H1 (cell line): ENCODE data around the gene KLHL33. TPM values are rescaled to one million over a fixed set of nuclear protein-coding genes. Genes with fewer than 3 reads are reported as not detected.

Experiments
- CTCF ChIA-PET: fragments of 300-600 bp; sonication (Branson Sonifier 250); formaldehyde crosslinking; loops from one replicate; lab custom pipeline; 2021; ENCODE audit not compliant: partially characterized antibody; lab: Charles Lee
- POLR2A ChIA-PET: fragments of 300-600 bp; sonication (Branson Sonifier 250); formaldehyde crosslinking; loops from one replicate; lab custom pipeline; 2021; ENCODE audit warnings: inconsistent platforms; ENCODE audit not compliant: partially characterized antibody; lab: Charles Lee
- DNase-seq, 2 experiments: peaks; one replicate each; pipeline versions ENCODE4 v3.0.0 to v3.0.0-alpha.2; 2010 to 2022; ENCODE audit warnings: low spot score in 2 of 2, low read depth in 1 of 2, mixed read lengths in 1 of 2
- FAIRE-seq: peaks from 2 replicates; lab custom pipeline; 2011; peaks lifted over from hg19 to GRCh38; lab: Jason Lieb, UNC
- H2AFZ ChIP-seq: 2 replicates; pipeline ENCODE4 v1.8.1; 2012; ENCODE audit warnings: low read length, inconsistent platforms
- H2AK5ac ChIP-seq: 2 replicates; pipeline ENCODE4 v1.6.1; 2013; ENCODE audit warnings: low read depth, low read length
- H2BK120ac ChIP-seq: replicated peaks from 2 replicates; pipeline ENCODE3; 2013; ENCODE audit warnings: low read depth, low read length, inconsistent platforms
- H2BK12ac ChIP-seq: 2 replicates; pipeline ENCODE4 v1.6.1; 2013; ENCODE audit warnings: low read depth, low read length
- H2BK15ac ChIP-seq: 2 replicates; pipeline ENCODE4 v1.6.1; 2013; ENCODE audit warnings: low read length
- H2BK20ac ChIP-seq: 2 replicates; pipeline ENCODE4 v1.6.1; 2013; ENCODE audit warnings: low read length
- H2BK5ac ChIP-seq: 2 replicates; pipeline ENCODE4 v1.6.1; 2013; ENCODE audit warnings: low read depth, low read length
- H3K14ac ChIP-seq: 2 replicates; pipeline ENCODE4 v1.6.1; 2013; ENCODE audit warnings: inconsistent platforms; ENCODE audit not compliant: insufficient read length
- H3K18ac ChIP-seq: 2 replicates; pipeline ENCODE4 v1.6.1; 2013; ENCODE audit warnings: low read length; ENCODE audit errors: extremely low read depth
- H3K23ac ChIP-seq: 2 replicates; pipeline ENCODE4 v1.6.1; 2013; ENCODE audit warnings: inconsistent platforms; ENCODE audit not compliant: insufficient read length
- H3K23me2 ChIP-seq: 2 replicates; pipeline ENCODE4 v1.6.1; 2013; ENCODE audit warnings: low read depth, low read length
- H3K27ac ChIP-seq: 2 replicates; pipeline ENCODE4 v1.6.1; 2011; ENCODE audit warnings: low read depth, low read length, inconsistent platforms
- H3K27me3 ChIP-seq, 4 experiments: replicated peaks in 1 of 4; 1 replicate in 1 of 4; 2 replicates in 3 of 4; pipeline versions ENCODE4 v1.6.1 to v1.8.1; 2011 to 2013; ENCODE audit warnings: low read length in 3 of 4, mild to moderate bottlenecking in 3 of 4, inconsistent platforms in 2 of 4, mixed read lengths in 2 of 4, moderate library complexity in 1 of 4; ENCODE audit not compliant: control insufficient read depth in 3 of 4, insufficient read depth in 3 of 4; ENCODE audit errors: extremely low read depth in 1 of 4
- H3K36me3 ChIP-seq, 4 experiments: 2 replicates each; pipeline versions ENCODE4 v1.6.1 to v1.8.1; 2011 to 2013; ENCODE audit warnings: mild to moderate bottlenecking in 4 of 4, low read length in 3 of 4, moderate library complexity in 2 of 4, control low read depth in 1 of 4, inconsistent platforms in 1 of 4; ENCODE audit not compliant: insufficient read depth in 4 of 4, control insufficient read depth in 2 of 4
- H3K4ac ChIP-seq: replicated peaks from 2 replicates; pipeline ENCODE3; 2013; ENCODE audit warnings: low read length, low read depth, mixed read lengths, inconsistent platforms; ENCODE audit not compliant: insufficient read length
- H3K4me1 ChIP-seq, 4 experiments: replicated peaks in 1 of 4; 1 replicate in 1 of 4; 2 replicates in 3 of 4; pipeline versions ENCODE4 v1.6.1 to v1.8.1; 2011 to 2013; ENCODE audit warnings: low read length in 3 of 4, inconsistent platforms in 2 of 4, mixed read lengths in 1 of 4; ENCODE audit not compliant: insufficient read depth in 4 of 4, control insufficient read depth in 3 of 4
- H3K4me2 ChIP-seq, 2 experiments: 2 replicates each; pipeline versions ENCODE4 v1.6.1 to v1.8.1; 2011 to 2013; ENCODE audit warnings: low read depth in 2 of 2, low read length in 2 of 2, control low read depth in 1 of 2, inconsistent platforms in 1 of 2, mild to moderate bottlenecking in 1 of 2; ENCODE audit not compliant: insufficient read depth in 1 of 2
- H3K4me3 ChIP-seq, 4 experiments: fragments of 200-600, 300-600 bp in 1 of 4; sonication (generic), shearing (Covaris generic), sonication (Bioruptor Twin) in 1 of 4; 2 replicates each; pipeline versions ENCODE4 v1.5.1 to v1.8.1; 2011 to 2016; ENCODE audit warnings: low read length in 4 of 4, low read depth in 3 of 4, control low read depth in 2 of 4, inconsistent platforms in 2 of 4, mild to moderate bottlenecking in 2 of 4, mixed read lengths in 1 of 4, moderate library complexity in 1 of 4; ENCODE audit not compliant: insufficient read depth in 2 of 4; ENCODE audit errors: extremely low read depth in 1 of 4
- H3K56ac ChIP-seq: replicated peaks from 2 replicates; pipeline ENCODE3; 2013; ENCODE audit warnings: low read depth, mild to moderate bottlenecking, mixed read lengths, low read length, inconsistent platforms; ENCODE audit not compliant: insufficient read length
- H3K79me1 ChIP-seq: 2 replicates; pipeline ENCODE4 v1.6.1; 2013; ENCODE audit warnings: low read depth, low read length, control low read depth
- H3K79me2 ChIP-seq, 2 experiments: 2 replicates each; pipeline versions ENCODE4 v1.6.1 to v1.8.1; 2012 to 2013; ENCODE audit warnings: low read length in 2 of 2, mild to moderate bottlenecking in 2 of 2, inconsistent platforms in 1 of 2; ENCODE audit not compliant: insufficient read depth in 2 of 2, control insufficient read depth in 1 of 2
- H3K9ac ChIP-seq, 4 experiments: replicated peaks in 1 of 4; 1 replicate in 1 of 4; 2 replicates in 3 of 4; pipeline versions ENCODE4 v1.6.1 to v1.8.1; 2011 to 2013; ENCODE audit warnings: low read depth in 3 of 4, low read length in 3 of 4, control low read depth in 2 of 4, mild to moderate bottlenecking in 2 of 4, moderate library complexity in 2 of 4, inconsistent platforms in 1 of 4; ENCODE audit errors: extremely low read depth in 1 of 4
- H3K9me3 ChIP-seq, 2 experiments: 2 replicates each; pipeline versions ENCODE4 v1.6.1 to v1.8.1; 2012 to 2013; ENCODE audit warnings: mild to moderate bottlenecking in 2 of 2, moderate library complexity in 2 of 2, control low read depth in 1 of 2, inconsistent platforms in 1 of 2, low read depth in 1 of 2, low read length in 1 of 2, mixed read lengths in 1 of 2; ENCODE audit not compliant: insufficient read depth in 2 of 2
- H4K20me1 ChIP-seq, 2 experiments: replicated peaks in 1 of 2; 2 replicates each; pipeline versions ENCODE3 to v1.8.1; 2011 to 2013; ENCODE audit warnings: inconsistent platforms in 2 of 2, low read length in 2 of 2, mild to moderate bottlenecking in 1 of 2; ENCODE audit not compliant: insufficient read depth in 2 of 2, control insufficient read depth in 1 of 2
- H4K5ac ChIP-seq: 2 replicates; pipeline ENCODE4 v1.6.1; 2013; ENCODE audit warnings: low read length, low read depth, mixed read lengths, inconsistent platforms; ENCODE audit not compliant: insufficient read length
- H4K8ac ChIP-seq: 2 replicates; pipeline ENCODE4 v1.8.0; 2013; ENCODE audit warnings: mild to moderate bottlenecking, moderate library complexity, low read length, inconsistent platforms; ENCODE audit not compliant: insufficient read depth; ENCODE audit errors: extremely low read depth
- H4K91ac ChIP-seq: replicated peaks from 2 replicates; pipeline ENCODE3; 2013; ENCODE audit warnings: low read length, mixed read lengths, inconsistent platforms; ENCODE audit not compliant: insufficient read length
- CBX8 ChIP-seq: fragments of 300-800, 300-1000 bp; sonication (generic); IDR thresholded peaks from 2 replicates; pipeline ENCODE4 v1.7.1; 2016; ENCODE audit warnings: low read depth, low read length, borderline replicate concordance
- CREB1 ChIP-seq: IDR thresholded peaks from 2 replicates; pipeline ENCODE4 v1.6.1; 2012; ENCODE audit warnings: inconsistent platforms
- FOSL1 ChIP-seq: IDR thresholded peaks from 2 replicates; pipeline ENCODE4 v1.6.1; 2011; ENCODE audit warnings: mild to moderate bottlenecking, low read depth, low read length, moderate library complexity; ENCODE audit not compliant: insufficient read depth
- JUN ChIP-seq: IDR thresholded peaks from 2 replicates; pipeline ENCODE4 v1.6.1; 2011; ENCODE audit warnings: low read depth, mild to moderate bottlenecking, improper control_type of control experiment, low read length
- KDM1A ChIP-seq: fragments of 200-600, 300-600 bp; sonication (generic); IDR thresholded peaks from 2 replicates; pipeline ENCODE4 v1.7.1; 2016; ENCODE audit warnings: mild to moderate bottlenecking, low read length, borderline replicate concordance
- RFX5 ChIP-seq: IDR thresholded peaks from 2 replicates; pipeline ENCODE4 v1.6.1; 2011; ENCODE audit warnings: low read depth, low read length, improper control_type of control experiment, borderline replicate concordance
- SIX5 ChIP-seq: IDR thresholded peaks from 2 replicates; pipeline ENCODE4 v1.6.1; 2011; ENCODE audit warnings: mild to moderate bottlenecking, low read depth, low read length
- SUZ12 ChIP-seq: fragments of 200-600 bp; sonication (generic); IDR thresholded peaks from 2 replicates; pipeline ENCODE4 v1.6.1; 2012; ENCODE audit warnings: mild to moderate bottlenecking, inconsistent platforms, low read length, moderate library complexity, mixed read lengths
- TBP ChIP-seq: IDR thresholded peaks from 2 replicates; pipeline ENCODE4 v1.6.1; 2011; ENCODE audit warnings: low read depth, low read length, improper control_type of control experiment
- ZNF274 ChIP-seq: IDR thresholded peaks from 2 replicates; pipeline ENCODE4 v1.7.0; 2012; ENCODE audit warnings: low read length, borderline replicate concordance; ENCODE audit errors: extremely low read depth
- WGBS, 2 experiments: shearing (Covaris generic) in 1 of 2; methylation state at CpG; one replicate each; pipeline versions ENCODE4 v1.1.6 to v1.1.7; 2013 to 2015; ENCODE audit warnings: low lambda C conversion rate in 2 of 2, mixed read lengths in 2 of 2, inconsistent platforms in 1 of 2, low coverage in 1 of 2, missing lambda C conversion rate in 1 of 2; ENCODE audit not compliant: insufficient replicate concordance in 2 of 2, insufficient coverage in 1 of 2, insufficient read length in 1 of 2; ENCODE audit errors: extremely low coverage in 1 of 2, missing lambda C conversion rate in 1 of 2; 5-methylcytosine and 5-hydroxymethylcytosine counted together
- polyA plus RNA-seq, 7 experiments: library from polyadenylated mRNA; depleted of rRNA in 3 of 7; stranded (reverse) in 5 of 7; unstranded in 2 of 7; fragments of >200 nt in 5 of 7; fragments of 200-250 nt in 2 of 7; gene quantifications; 1 replicate in 5 of 7; 2 replicates in 1 of 7; 4 replicates in 1 of 7; pipeline versions ENCODE4 v1.2.1 to v1.2.3, GENCODE V29; 2011 to 2013; ENCODE audit warnings: missing spikeins in 2 of 7, mixed read lengths in 2 of 7
- total RNA-seq: library from RNA; stranded (reverse); fragmentation: NEBNext Ultra II Directional; extraction: Animal tissue kit (Norgen Biotek cat#: 25700); gene quantifications from 2 replicates; pipeline ENCODE4 v1.2.1, GENCODE V29; 2021
- TF ChIP-seq, protein P1 (sequence below): IDR thresholded peaks from 2 replicates; pipeline ENCODE4 v1.6.1; 2012; ENCODE audit warnings: low read length, inconsistent platforms
- TF ChIP-seq, protein P2 (sequence below): IDR thresholded peaks from 2 replicates; pipeline ENCODE4 v1.6.1; 2012; ENCODE audit warnings: inconsistent platforms

KLHL33 gene
- total and polyA plus RNA-seq, 2 of the 8 experiments (the other 6 are each of a cell fraction or from before 2014, with no cell fraction given) = 0.11 to 0.17 TPM

DNA sequence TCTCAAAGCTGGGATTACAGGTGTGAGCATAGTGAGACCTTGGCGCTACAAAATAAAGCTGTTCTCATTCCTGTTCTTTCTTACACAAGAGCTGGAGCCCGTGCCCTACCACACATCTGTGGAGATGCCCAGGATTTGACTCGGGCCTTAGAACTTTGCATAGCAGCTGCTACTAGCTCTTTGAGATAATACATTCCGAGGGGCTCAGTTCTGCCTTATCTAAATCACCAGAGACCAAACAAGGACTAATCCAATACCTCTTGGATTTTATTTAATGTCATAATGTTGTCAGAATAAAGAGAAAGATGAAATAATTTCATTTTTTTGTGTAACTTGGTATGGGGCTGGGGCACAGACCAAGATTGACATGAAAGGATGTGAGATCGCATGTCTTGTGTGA, 40.8 kb upstream of the KLHL33 start:
- H3K9ac ChIP-seq = no peak overlapping the region
- POLR2A ChIA-PET = interaction anchor here (1.2 to 1.3 kb wide), 2 partner anchors 22 to 42 kb away, joined by 3 read pairs; partner anchors contain the start of genes APEX1 and OSGEP
- no peak overlapping the region for H3K23ac ChIP-seq
- H3K4me2 ChIP-seq = no peak overlapping the region
- no peak overlapping the region for H3K18ac ChIP-seq
- no peak overlapping the region for H4K5ac ChIP-seq
- no peak overlapping the region for H3K14ac ChIP-seq
- H2AK5ac ChIP-seq = no peak overlapping the region
- peaks cover 4% of the 10 kb centered on the region; the same call in 1 of the 2 replicates for H3K79me1 ChIP-seq
- H4K20me1 ChIP-seq = peaks cover 2 to 4% of the 10 kb centered on the region in 2 experiments
- no peaks in the 10 kb centered on the region for H3K27me3 ChIP-seq
- no peak overlapping the region for H3K27ac ChIP-seq
- WGBS, 2 experiments = 95% methylated on average over 5 of the region's 5 CpGs; no CpG with 5 or more reads in 1 of the 2 experiments
- no peak overlapping the region for H2BK15ac ChIP-seq
- H3K9me3 ChIP-seq = no peaks in the 10 kb centered on the region
- CTCF ChIA-PET = interaction anchor here (1.5 to 3.1 kb wide), 2 partner anchors 13 to 129 kb away, joined by 4 to 19 read pairs; no protein-coding TSS in a partner anchor
- H3K4me1 ChIP-seq = no peaks in the 10 kb centered on the region
- H3K56ac ChIP-seq = no peak overlapping the region
- H2BK5ac ChIP-seq = no peak overlapping the region
- FAIRE-seq (no peak), DNase-seq (no peak)
- H3K4ac ChIP-seq = no peak overlapping the region
- no peak overlapping the region for H4K91ac ChIP-seq
- peaks cover 5 to 13% of the 10 kb centered on the region in 2 experiments; a peak in 3 of 4 replicates for H3K79me2 ChIP-seq
- no peak overlapping the region for H2BK120ac ChIP-seq
- no peak overlapping the region for H2BK12ac ChIP-seq
- H3K4me3 ChIP-seq = no peak overlapping the region
- peaks cover 31 to 62% (median 53%) of the 10 kb centered on the region in 4 experiments for H3K36me3 ChIP-seq
- H2BK20ac ChIP-seq = no peak overlapping the region
- H2AFZ ChIP-seq = no peak overlapping the region
- H3K23me2 ChIP-seq = no peaks in the 10 kb centered on the region; the same call in 1 of the 2 replicates
- no peak overlapping the region for H4K8ac ChIP-seq
- TF ChIP-seq, protein P1, sequence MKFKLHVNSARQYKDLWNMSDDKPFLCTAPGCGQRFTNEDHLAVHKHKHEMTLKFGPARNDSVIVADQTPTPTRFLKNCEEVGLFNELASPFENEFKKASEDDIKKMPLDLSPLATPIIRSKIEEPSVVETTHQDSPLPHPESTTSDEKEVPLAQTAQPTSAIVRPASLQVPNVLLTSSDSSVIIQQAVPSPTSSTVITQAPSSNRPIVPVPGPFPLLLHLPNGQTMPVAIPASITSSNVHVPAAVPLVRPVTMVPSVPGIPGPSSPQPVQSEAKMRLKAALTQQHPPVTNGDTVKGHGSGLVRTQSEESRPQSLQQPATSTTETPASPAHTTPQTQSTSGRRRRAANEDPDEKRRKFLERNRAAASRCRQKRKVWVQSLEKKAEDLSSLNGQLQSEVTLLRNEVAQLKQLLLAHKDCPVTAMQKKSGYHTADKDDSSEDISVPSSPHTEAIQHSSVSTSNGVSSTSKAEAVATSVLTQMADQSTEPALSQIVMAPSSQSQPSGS = no peak
- TF ChIP-seq RFX5 (no peak), SUZ12 (no peak), SIX5 (no peak), KDM1A (no peak), ZNF274 (no peak), TBP (no peak), JUN (no peak), CREB1 (no peak), FOSL1 (no peak), CBX8 (no peak)
- TF ChIP-seq, protein P2, sequence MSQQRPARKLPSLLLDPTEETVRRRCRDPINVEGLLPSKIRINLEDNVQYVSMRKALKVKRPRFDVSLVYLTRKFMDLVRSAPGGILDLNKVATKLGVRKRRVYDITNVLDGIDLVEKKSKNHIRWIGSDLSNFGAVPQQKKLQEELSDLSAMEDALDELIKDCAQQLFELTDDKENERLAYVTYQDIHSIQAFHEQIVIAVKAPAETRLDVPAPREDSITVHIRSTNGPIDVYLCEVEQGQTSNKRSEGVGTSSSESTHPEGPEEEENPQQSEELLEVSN = no peak
